Fibroblast of lung (primary cell): Measurements from ENCODE around the gene FAM78A.

Source experiments
- CTCF ChIP-seq, 2 donors: IDR thresholded peaks in 1 of 2; conservative IDR thresholded peaks in 1 of 2; 1 replicate in 1 of 2; 2 replicates in 1 of 2; pipeline ENCODE4 v1.5.1; 2011 to 2012; ENCODE audit warnings: low read length in 2 of 2, control low read depth in 1 of 2, inconsistent platforms in 1 of 2, low read depth in 1 of 2, mild to moderate bottlenecking in 1 of 2
- EZH2 ChIP-seq: IDR thresholded peaks from 2 replicates; pipeline ENCODE4 v1.5.1; 2012; ENCODE audit warnings: low read length, control low read depth, mild to moderate bottlenecking; ENCODE audit errors: missing control alignments

DNA sequence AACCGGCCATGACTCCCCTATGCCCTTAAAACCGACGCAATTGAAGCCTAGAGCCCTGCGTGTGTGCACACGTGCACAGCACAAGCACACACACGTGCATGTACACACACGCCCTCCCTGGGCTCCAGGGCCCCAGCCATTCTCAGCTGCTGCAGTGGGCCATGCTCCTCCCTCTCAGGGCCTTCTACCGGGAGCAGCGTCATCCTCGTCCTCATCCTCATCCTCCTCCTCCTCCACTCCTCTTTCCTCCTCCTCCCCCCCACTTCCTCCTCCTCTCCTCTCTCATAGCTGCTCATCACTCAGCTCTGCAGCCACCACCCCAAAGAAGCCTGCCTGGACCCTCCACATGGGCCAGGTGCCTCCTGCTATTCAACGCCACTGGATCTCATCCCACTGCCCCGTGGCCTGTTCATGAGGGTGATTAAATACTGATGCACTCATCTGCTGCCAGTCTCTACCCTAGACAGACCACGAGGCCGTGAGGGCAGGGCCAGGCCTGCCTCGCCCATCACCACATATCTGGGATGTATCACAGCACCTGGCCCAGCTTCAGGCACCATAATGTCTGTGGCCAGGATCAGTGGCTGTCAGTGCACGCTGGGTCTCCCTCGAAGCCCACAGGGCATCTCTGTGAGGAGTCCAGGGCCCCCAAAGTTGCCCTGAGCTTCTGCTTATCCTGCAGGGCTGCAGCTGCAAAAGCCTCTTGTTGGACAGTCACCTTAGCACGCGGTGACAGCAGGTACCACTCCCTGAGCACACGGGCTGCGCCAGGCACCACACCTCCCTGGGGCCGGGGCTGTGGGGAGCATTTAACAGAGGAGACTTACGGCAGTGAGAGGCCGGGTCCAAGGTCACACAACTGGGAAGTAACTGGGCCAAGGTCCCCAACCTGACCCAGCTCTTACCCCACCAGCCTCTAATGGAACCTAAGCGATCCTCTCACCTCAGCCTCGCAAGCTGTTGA is 9.8 kb downstream of the FAM78A start:
- TF ChIP-seq CTCF (conservative IDR thresholded peaks at IDR 0.05 in 1 of 2, IDR thresholded peaks at IDR 0.05 in 1 of 2; ENCODE audit: low read depth in 1 of 2, low read length in 2 of 2) (no peak), EZH2 (no peak)
